HG02973 (cell line): ENCODE measurements around the gene TRIM75.
"Not testable (repeated sequence)": the region's sequence is repeated elsewhere in the genome, so short reads cannot be mapped to it uniquely, and the experiment has no call there.

Experiments
- ATAC-seq: cut with Tn5 transposase; IDR thresholded peaks from one replicate; pipeline ENCODE4 v1.9.1; 2021; ENCODE audit warnings: moderate library complexity; ENCODE audit not compliant: unreplicated experiment

Gene TRIM75

GRCh38 chr4:165073346-165073745 is 19.7 kb downstream of the TRIM75 start:
- ATAC-seq, result not testable (repeated sequence)

DNA sequence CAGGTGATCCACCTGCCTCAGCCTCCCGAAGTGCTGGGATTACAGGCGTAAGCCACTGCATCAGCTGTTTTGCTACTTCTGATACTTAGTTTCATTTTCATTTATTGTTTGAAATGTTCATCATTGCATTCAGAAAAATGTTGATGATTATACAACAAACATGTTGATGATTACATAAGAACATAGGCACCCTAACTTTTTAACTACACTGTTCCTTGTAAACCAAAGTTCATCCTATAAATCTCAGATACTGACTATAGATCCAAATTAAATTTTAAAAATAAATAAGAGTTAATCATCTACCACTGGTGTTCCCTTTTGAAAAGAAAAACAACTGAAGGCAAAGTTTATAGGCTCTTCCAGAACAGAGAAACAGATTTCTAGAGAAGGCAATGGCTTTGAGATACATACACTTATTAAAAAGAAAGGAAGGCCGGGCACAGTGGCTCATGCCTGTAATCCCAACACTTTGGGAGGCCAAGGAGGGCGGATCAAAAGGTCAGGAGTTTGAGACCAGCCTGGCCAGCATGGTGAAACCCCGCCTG is 23.4 kb downstream of the TRIM75 start:
- no peak for ATAC-seq

DNA sequence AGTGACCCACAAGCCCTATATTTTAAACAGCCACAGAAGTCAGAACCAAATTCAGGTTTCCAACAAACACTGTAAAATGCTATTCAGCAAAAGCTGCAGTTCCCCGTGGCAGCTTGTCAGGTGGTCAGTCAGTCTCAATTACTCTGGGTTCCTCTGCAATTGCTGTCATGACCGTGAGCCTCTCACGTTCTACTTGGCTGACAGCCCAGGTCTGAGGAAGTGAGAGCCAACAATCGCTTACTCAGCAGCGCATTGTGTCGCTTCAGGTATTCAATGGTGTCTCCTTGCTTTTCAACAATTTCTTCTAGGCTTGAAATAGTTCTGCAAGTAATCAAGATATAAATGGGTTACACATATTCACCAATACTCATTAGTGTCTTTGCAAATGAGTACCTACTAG is 25.8 kb downstream of the TRIM75 start:
- ATAC-seq, result no peak

DNA sequence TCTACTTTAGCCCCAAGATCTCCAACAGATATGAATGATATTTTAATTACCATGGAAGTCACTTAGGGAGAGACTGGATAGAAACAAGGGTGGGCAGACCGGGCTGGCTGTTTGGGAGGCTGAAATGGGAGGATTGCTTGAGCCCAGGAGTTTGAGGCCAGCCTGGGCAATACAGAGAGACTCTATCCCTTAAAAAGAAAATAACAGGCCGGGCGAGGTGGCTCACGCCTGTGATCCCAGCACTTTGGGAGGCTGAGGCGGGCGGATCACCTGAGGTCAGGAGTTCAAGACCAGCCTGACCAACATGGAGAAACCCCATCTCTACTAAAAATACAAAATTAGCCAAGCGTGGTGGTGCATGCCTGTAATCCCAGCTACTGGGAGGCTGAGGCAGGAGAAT is 31.1 kb downstream of the TRIM75 start:
- ATAC-seq, result not testable (repeated sequence)

- ATAC-seq, result no peak
These were observed 32.3 kb downstream of the TRIM75 start for GRCh38 chr4:165085946-165086345.

- no peak for ATAC-seq
These were observed 34.7 kb downstream of the TRIM75 start for GRCh38 chr4:165088366-165088765.

DNA sequence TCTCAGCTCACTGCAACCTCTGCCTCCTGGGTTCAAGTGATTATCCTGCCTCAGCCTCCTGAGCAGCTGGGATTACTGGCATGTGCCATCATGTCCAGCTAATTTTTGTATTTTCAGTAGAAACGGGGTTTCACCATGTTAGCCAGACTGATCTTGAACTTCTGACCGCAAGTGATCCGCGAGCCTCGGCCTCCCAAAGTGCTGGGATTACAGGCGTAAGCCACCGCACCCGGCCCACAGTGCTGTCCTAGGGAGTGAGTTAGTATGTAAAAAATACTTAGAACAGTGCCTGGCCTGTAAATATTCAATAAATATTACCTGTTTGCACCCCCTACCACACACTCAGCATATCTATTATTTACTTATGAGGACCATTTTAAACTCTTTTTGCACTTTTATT is 38.5 kb downstream of the TRIM75 start:
- not testable (repeated sequence) for ATAC-seq

DNA sequence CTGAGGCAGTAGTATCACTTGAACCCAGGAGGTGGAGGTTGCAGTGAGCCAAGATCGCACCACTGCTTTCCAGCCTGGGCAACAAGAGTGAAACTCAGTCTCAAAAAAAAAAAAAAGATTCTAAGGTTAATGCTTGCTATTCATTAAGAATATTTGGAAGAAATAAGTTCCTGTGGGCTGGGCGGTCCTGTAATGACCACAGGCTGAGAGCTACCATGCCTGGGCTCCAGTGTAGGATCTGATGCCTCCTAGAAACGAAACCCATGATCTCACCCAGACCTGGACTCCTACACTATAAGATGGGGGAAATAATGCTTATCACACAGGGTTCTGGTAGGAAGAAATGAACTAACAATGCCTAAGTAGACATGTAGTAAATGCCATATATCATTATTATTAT is 41.2 kb downstream of the TRIM75 start:
- no peak for ATAC-seq

DNA sequence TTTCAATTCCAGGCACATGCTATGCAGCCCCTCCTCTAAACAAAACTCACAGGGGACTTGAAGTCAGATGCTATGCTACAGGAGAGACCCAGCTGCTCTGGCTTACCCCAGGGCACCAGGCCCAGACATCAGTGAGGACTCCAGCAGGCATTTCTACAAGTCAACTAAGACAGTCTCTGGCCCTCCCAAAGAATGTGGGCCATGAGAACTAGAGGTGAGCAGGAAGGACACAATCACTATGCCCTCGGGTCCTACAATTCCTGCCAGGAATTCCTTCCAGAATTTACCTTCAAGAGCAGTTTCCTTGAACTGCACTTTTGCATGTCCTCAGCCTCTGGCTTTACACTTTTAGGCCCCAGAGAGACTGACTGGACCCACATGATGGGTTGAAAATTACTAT is 41.6 kb downstream of the TRIM75 start:
- ATAC-seq, result no peak

- ATAC-seq, result no peak
These were observed 43.1 kb downstream of the TRIM75 start for GRCh38 chr4:165096776-165097175.

DNA sequence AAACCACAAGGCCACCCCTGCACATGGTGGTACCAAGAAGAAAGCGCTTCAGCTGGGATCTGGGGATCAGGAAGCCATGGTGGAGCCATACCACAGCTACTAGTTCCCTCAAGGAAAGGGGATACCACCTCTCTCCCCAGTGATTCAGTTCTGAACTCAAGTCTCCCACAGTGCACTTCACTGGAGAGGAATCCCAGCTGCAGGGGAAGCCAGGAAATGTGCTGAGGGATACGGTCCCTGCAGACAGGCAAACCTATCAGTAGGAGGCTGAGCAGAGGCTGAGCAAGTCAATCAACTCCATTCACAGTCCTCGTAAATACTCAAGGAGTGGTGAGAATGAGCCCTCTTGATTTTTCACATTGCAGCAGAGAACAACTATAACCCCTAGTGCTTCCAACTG is 48.0 kb downstream of the TRIM75 start:
- no peak for ATAC-seq

DNA sequence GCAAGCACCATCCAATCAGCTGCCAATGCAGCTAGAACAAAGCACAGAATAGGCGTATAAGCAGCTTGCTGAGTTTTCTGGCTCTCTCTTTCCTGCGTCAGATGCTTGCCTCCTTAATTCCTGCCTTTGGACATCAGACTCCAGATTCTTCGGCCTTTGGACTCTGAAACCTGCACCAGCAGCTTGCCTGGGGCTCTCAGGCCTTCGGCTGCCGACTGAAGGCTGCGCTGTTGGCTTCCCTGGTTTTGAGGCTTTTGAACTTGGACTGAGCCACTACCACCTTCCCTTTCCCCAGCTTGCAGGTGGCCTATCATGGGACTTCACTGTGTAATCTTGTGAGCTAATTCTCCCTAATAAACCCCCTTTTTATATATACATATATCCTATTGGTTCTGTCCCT is 52.9 kb downstream of the TRIM75 start:
- ATAC-seq, result no peak
